Hepatocyte (in vitro differentiated cells): ENCODE measurements around the gene IPO11. TPM values are rescaled to one million over a fixed set of nuclear protein-coding genes. Genes with fewer than 3 reads are reported as not detected.

Source experiments
- DNase-seq: peaks from one replicate; pipeline ENCODE4 v3.0.0-alpha.2; 2016; ENCODE audit warnings: low spot score
- H2AFZ ChIP-seq: fragments of 200-600 bp; sonication (generic); 2 replicates; pipeline ENCODE4 v1.6.0; 2016; ENCODE audit warnings: antibody characterized with exemption, mild to moderate bottlenecking
- H3K27ac ChIP-seq: fragments of 200-600 bp; sonication (generic); 2 replicates; pipeline ENCODE4 v1.5.1; 2016; ENCODE audit warnings: mild to moderate bottlenecking
- H3K27me3 ChIP-seq: fragments of 200-600 bp; sonication (generic); 2 replicates; pipeline ENCODE4 v1.6.1; 2016
- H3K36me3 ChIP-seq: fragments of 200-600 bp; sonication (generic); replicated peaks from 2 replicates; pipeline ENCODE4 v1.5.1; 2016; ENCODE audit warnings: low read depth; ENCODE audit not compliant: insufficient read depth
- H3K4me1 ChIP-seq: fragments of 200-600 bp; sonication (generic); 2 replicates; pipeline ENCODE4 v1.5.1; 2016; ENCODE audit warnings: mild to moderate bottlenecking, moderate library complexity; ENCODE audit not compliant: insufficient read depth
- H3K4me2 ChIP-seq: fragments of 200-600 bp; sonication (generic); 2 replicates; pipeline ENCODE4 v1.6.0; 2016
- H3K4me3 ChIP-seq: fragments of 200-600 bp; sonication (generic); 2 replicates; pipeline ENCODE4 v1.5.1; 2016; ENCODE audit warnings: mild to moderate bottlenecking
- H3K79me2 ChIP-seq: fragments of 200-600 bp; sonication (generic); 2 replicates; pipeline ENCODE4 v1.6.0; 2017; ENCODE audit warnings: mild to moderate bottlenecking
- H3K9me2 ChIP-seq: fragments of 200-600 bp; sonication (generic); replicated peaks from 2 replicates; pipeline ENCODE4 v1.6.0; 2017; ENCODE audit warnings: mild to moderate bottlenecking; ENCODE audit not compliant: insufficient read depth
- H3K9me3 ChIP-seq: fragments of 200-600 bp; sonication (generic); 2 replicates; pipeline ENCODE4 v1.5.1; 2016; ENCODE audit warnings: low read depth, mild to moderate bottlenecking
- H4K20me1 ChIP-seq: fragments of 200-600 bp; sonication (generic); 2 replicates; pipeline ENCODE4 v1.6.0; 2016; ENCODE audit warnings: mild to moderate bottlenecking; ENCODE audit not compliant: insufficient read depth, poor library complexity, severe bottlenecking
- CTCF ChIP-seq: fragments of 200-600 bp; sonication (generic); IDR thresholded peaks from 2 replicates; pipeline ENCODE4 v1.5.1; 2016; ENCODE audit warnings: antibody characterized with exemption, mild to moderate bottlenecking; ENCODE audit not compliant: poor library complexity
- EZH2 ChIP-seq: fragments of 200-600 bp; sonication (generic); IDR thresholded peaks from 2 replicates; pipeline ENCODE4 v1.6.1; 2016; ENCODE audit warnings: antibody characterized with exemption, mild to moderate bottlenecking, borderline replicate concordance
- EZH2phosphoT487 ChIP-seq: fragments of 200-600 bp; sonication (generic); IDR thresholded peaks from one replicate; pipeline ENCODE4 v1.6.1; 2018; ENCODE audit warnings: antibody characterized with exemption, mild to moderate bottlenecking, low read depth, moderate library complexity; ENCODE audit not compliant: unreplicated experiment, severe bottlenecking
- WGBS: methylation state at CpG from one replicate; pipeline ENCODE4 v1.1.6; 2016; ENCODE audit warnings: low lambda C conversion rate; ENCODE audit errors: missing lambda C conversion rate; 5-methylcytosine and 5-hydroxymethylcytosine counted together
- polyA plus RNA-seq: library from polyadenylated mRNA; unstranded; fragments of >200 nt; fragmentation: Nextera tagmentation; extraction: Ambion mirVana; gene quantifications from 2 replicates; pipeline ENCODE4 v1.2.1, GENCODE V29; 2016
- total RNA-seq: library from RNA; depleted of rRNA; stranded (reverse); fragments of >200 nt; gene quantifications from 2 replicates; pipeline ENCODE4 v1.2.3, GENCODE V29; 2014

The IPO11 gene
- total and polyA plus RNA-seq, 2 experiments from 2014 or later: 10.3 to 24.2 TPM

- no peak overlapping the region for H3K4me2 ChIP-seq
- 92% methylated on average over 1 of the region's 1 CpG for WGBS
- no peaks in the 10 kb centered on the region for H4K20me1 ChIP-seq
- H3K27me3 ChIP-seq: no peaks in the 10 kb centered on the region
- TF ChIP-seq CTCF (no peak), EZH2phosphoT487 (no peak), EZH2 (no peak)
- H3K36me3 ChIP-seq: no peaks in the 10 kb centered on the region
- H3K9me2 ChIP-seq: no peaks in the 10 kb centered on the region
- no peaks in the 10 kb centered on the region for H3K9me3 ChIP-seq
- DNase-seq: no peak
- no peak overlapping the region for H2AFZ ChIP-seq
- no peak overlapping the region for H3K4me3 ChIP-seq
- peaks cover 54% of the 10 kb centered on the region for H3K79me2 ChIP-seq
- no peak overlapping the region for H3K27ac ChIP-seq
- no peaks in the 10 kb centered on the region for H3K4me1 ChIP-seq
These were observed 12.2 kb downstream of the IPO11 start for GRCh38 chr5:62424763-62425162.

- Histone ChIP-seq H4K20me1 (no peaks in the 10 kb centered on the region), H3K9me2 (no peaks in the 10 kb centered on the region), H3K9me3 (no peaks in the 10 kb centered on the region), H3K4me2 (no peak overlapping the region), H3K27me3 (no peaks in the 10 kb centered on the region), H2AFZ (no peak overlapping the region), H3K4me3 (no peak overlapping the region), H3K36me3 (no peaks in the 10 kb centered on the region), H3K4me1 (no peaks in the 10 kb centered on the region), H3K27ac (peak overlapping the region; percentile 11), H3K79me2 (peaks cover 86% of the 10 kb centered on the region)
- 94% methylated on average over 11 of the region's 11 CpGs for WGBS
- no peak for DNase-seq
- TF ChIP-seq EZH2 (no peak), CTCF (no peak), EZH2phosphoT487 (no peak)
These were observed 19.4 kb downstream of the IPO11 start for GRCh38 chr5:62431735-62432620.

GRCh38 chr5:62432621-62433064 lies 20.1 kb downstream of the IPO11 start:
- TF ChIP-seq EZH2 (no peak), CTCF (no peak), EZH2phosphoT487 (no peak)
- DNase-seq: no peak
- H3K4me1 ChIP-seq: no peaks in the 10 kb centered on the region
- H3K27ac ChIP-seq: peak overlapping the region; percentile 11
- WGBS: 83% methylated on average over 5 of the region's 5 CpGs
- no peak overlapping the region for H2AFZ ChIP-seq
- no peaks in the 10 kb centered on the region for H3K9me2 ChIP-seq
- H3K79me2 ChIP-seq: peaks cover 80% of the 10 kb centered on the region
- no peaks in the 10 kb centered on the region for H3K36me3 ChIP-seq
- no peak overlapping the region for H3K4me3 ChIP-seq
- H4K20me1 ChIP-seq: no peaks in the 10 kb centered on the region
- H3K27me3 ChIP-seq: no peaks in the 10 kb centered on the region
- H3K4me2 ChIP-seq: no peak overlapping the region
- H3K9me3 ChIP-seq: no peaks in the 10 kb centered on the region
